Coronary artery (tissue), 2 donors: ENCODE data around the gene PSAT1.
"Not testable (repeated sequence)": the region's sequence is repeated elsewhere in the genome, so short reads cannot be mapped to it uniquely, and the experiment has no call there.

Experiments
- DNase-seq: peaks from one replicate; pipeline ENCODE4 v3.0.0-alpha.2; 2017; ENCODE audit warnings: low spot score
- H3K27ac ChIP-seq, 2 donors: fragments of 200-600 bp; sonication (generic); one replicate each; pipeline ENCODE4 v1.5.1; 2016 to 2019
- H3K4me3 ChIP-seq: fragments of 200-600 bp; sonication (generic); 2 replicates; pipeline ENCODE4 v1.5.1; 2016; ENCODE audit warnings: mild to moderate bottlenecking, moderate library complexity
- TF ChIP-seq, protein P1 (sequence below): fragments of 200-600 bp; sonication (generic); IDR thresholded peaks from one replicate; pipeline ENCODE4 v1.5.1; 2019; ENCODE audit warnings: antibody characterized with exemption

PSAT1 gene

DNA sequence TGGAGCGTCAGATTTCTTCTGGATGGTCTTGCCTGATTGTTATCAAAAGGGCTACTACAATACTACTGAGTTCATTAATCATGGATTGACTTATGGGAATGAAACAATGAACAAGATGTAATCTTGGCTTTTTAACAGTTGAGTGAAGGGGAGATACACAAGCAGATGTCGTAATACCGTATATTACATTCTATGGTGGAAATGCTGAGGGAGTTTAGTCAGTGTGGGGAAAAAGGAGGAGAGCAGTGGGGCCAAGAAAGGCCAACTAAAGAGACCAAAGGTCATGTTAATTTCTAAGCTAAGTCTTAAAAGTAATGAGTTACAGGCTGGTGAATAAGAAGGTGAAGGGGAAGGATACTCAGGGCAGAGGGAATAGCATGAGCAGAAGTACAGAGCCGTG lies 29.0 kb upstream of the PSAT1 start:
- DNase-seq, result no peak
- TF ChIP-seq, protein P1, sequence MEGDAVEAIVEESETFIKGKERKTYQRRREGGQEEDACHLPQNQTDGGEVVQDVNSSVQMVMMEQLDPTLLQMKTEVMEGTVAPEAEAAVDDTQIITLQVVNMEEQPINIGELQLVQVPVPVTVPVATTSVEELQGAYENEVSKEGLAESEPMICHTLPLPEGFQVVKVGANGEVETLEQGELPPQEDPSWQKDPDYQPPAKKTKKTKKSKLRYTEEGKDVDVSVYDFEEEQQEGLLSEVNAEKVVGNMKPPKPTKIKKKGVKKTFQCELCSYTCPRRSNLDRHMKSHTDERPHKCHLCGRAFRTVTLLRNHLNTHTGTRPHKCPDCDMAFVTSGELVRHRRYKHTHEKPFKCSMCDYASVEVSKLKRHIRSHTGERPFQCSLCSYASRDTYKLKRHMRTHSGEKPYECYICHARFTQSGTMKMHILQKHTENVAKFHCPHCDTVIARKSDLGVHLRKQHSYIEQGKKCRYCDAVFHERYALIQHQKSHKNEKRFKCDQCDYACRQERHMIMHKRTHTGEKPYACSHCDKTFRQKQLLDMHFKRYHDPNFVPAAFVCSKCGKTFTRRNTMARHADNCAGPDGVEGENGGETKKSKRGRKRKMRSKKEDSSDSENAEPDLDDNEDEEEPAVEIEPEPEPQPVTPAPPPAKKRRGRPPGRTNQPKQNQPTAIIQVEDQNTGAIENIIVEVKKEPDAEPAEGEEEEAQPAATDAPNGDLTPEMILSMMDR, result no peak
- Histone ChIP-seq H3K4me3 (no peak overlapping the region), H3K27ac (no peak overlapping the region)

DNA sequence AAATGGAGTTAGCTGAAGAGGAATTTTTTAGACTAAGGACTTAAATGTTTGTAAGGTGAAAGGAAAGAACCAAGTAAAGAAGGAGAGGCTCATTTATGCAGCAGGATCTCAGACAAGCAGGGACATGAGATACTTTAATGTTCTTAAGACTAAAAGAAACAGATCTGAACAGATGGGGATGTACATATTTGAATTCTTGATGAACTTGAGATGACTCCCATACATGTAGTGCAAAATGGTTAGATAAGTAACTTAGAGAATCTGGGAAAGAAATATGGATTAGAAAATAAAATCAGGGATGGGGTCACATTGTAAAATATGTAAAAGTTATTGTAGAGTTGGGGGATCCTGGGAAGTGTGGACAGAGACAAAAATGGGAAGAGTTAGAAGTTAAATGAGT lies 27.1 kb upstream of the PSAT1 start:
- no peak overlapping the region for H3K27ac ChIP-seq
- no peak for DNase-seq
- TF ChIP-seq, protein P1, result no peak
- H3K4me3 ChIP-seq, result no peak overlapping the region

DNA sequence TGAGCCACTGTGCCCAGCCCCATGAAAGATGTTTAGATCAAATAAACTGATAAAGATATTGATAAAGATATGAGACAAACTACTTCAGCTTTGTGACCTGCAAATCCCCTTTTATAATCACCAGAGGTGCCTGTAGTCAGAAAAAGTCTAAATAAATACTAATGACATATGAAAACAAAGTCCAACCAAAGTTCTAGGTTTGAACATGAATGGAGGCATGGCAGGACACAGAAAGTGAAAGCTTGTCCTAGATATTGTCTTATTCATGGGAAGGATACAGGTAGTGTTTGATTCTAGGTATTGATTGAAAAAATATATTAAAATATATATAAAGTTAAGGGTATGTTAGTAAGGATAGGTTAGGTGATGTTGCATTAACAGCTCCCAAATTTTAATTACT lies 24.6 kb upstream of the PSAT1 start:
- no peak for DNase-seq
- H3K4me3 ChIP-seq, result no peak overlapping the region
- H3K27ac ChIP-seq, result no peak overlapping the region
- TF ChIP-seq, protein P1, result no peak

DNA sequence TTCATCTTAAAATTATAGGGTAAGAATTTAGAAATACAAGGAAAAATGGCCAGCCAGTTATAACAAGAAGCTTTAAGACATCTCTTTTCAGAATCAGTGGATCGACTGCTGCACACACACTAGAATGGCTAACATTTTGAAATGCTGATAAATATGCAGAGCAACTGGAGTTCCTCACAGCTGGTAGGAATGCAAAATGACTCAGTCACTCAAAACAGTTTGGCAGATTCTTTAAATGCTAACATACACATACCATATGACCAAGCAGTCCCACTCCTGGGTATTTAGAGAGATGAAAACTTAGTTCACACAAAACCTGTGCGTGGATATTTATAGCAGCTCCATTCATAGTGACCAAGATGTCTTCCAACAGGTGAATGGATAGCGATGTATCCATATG lies 23.2 kb upstream of the PSAT1 start:
- Histone ChIP-seq H3K27ac (no peak overlapping the region), H3K4me3 (no peak overlapping the region)
- TF ChIP-seq, protein P1, result no peak
- DNase-seq, result no peak

DNA sequence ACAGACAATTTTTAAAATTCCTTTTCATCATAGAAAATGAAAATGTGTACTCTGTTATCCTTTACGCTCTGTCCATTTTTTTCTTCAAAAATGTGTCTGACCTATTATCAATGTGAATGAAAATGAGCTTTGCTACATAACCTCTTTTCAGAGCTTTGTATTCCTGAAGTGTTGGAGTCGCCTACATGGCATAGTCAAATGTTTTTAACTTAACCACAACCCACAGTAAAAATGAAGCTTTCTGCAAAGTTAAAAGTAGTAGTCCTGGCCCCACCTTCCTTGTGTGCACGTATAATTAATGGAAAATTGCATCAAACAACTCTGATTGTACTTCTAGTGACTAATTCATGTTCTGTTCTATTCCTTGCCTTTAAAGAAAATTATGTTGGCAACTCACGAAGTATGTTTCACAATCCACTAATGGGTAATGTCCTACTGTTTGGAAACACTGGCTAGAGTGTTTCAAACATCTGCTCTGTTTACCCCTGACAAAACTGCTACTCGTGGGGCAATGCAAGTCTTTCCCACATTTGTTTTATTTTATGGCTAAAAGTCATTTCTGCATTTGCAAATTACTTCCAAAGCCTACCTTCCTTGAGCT lies 18.6 kb upstream of the PSAT1 start:
- Histone ChIP-seq H3K4me3 (no peak overlapping the region), H3K27ac (no peak overlapping the region)
- no peak for DNase-seq
- TF ChIP-seq, protein P1, result no peak

DNA sequence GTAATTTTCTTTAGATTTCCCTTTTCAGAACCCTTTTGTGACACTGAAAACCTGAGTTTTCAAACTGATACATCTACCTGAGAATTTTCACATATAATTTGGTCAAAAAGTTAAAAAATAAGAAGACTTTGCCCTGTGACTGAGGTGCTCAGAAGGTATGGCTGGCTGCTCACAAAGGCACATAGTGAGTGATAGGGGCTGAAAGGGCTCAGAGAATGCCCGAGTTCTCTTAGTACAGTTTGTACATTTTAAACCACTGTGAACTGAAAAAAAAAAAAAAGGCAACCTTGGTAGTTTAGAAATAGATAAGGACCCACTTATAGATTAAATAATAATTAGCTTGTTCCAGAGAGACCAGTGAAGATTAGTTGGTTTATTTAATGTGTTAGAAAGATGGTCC lies 18.1 kb upstream of the PSAT1 start:
- no peak overlapping the region for H3K4me3 ChIP-seq
- no peak overlapping the region for H3K27ac ChIP-seq
- TF ChIP-seq, protein P1, result no peak
- no peak for DNase-seq

DNA sequence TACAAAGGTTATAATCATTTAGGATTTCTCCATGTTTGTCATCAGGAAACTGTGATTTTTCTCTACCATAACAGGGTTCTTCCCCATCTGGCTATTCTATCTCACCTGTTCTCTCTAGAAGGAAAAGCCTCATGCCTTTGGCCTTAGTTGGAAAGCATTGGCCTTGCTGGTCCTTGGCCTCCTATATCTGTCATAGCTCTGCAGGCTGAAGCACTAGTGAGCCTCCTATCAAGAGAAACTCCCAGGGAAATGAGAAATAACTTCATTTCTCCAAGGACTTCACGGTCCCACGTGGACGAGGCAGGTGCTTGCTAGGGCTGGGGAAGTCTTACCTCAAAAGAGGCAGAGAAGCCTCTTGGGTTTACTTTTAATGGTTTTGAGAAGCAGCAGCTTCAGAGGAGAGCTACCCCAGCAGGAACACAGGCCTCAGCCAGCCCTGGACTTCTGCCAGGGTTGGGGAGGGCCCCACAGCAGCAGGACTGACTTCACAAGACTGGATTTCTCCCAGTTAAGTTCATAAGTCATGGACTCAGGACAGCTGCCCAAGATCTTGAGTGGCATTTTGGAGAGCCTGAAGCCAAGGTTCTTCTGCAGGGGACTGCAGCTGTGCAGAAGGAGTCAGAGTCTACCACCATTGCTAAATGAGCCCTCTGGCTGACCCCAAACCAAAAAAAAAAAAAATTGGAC lies 15.8 kb upstream of the PSAT1 start:
- Histone ChIP-seq H3K4me3 (no peak overlapping the region), H3K27ac (peak overlapping the region in 1 of 2 donors; percentile 45)
- peak; percentile 78 for DNase-seq
- TF ChIP-seq, protein P1, result no peak

DNA sequence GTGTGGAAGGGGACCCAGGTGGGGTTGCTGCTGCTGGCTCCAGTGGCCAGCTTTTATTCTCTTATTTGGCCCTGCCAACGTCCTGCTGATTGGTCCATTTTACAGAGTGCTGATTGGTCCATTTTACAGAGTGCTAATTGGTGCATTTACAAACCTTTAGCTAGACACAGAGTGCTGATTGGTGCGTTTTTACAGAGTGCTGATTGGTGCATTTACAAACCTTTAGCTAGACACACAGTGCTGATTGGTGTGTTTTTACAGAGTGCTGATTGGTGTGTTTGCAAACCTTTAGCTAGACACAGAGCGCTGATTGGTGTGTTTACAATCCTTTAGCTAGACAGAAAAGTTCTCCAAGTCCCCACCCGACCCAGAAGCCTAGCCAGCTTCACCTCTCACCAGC lies 12.7 kb upstream of the PSAT1 start:
- H3K27ac ChIP-seq, DNase-seq, H3K4me3 ChIP-seq: not testable (repeated sequence)
